Osteoblast (primary cell): ENCODE measurements around the gene MYO15B. TPM values are rescaled to one million over a fixed set of nuclear protein-coding genes. Genes with fewer than 3 reads are reported as not detected.
A peak's percentile ranks its signal among the peaks of the same experiment; 100 is the strongest.
"Not testable (repeated sequence)": the region's sequence is repeated elsewhere in the genome, so short reads cannot be mapped to it uniquely, and the experiment has no call there.

ENCODE experiments used
- DNase-seq: peaks from one replicate; pipeline ENCODE4 v3.0.0; 2011; ENCODE audit warnings: low spot score, mixed read lengths; ENCODE audit not compliant: insufficient read length; ENCODE audit errors: missing footprints
- H2AFZ ChIP-seq: 2 replicates; pipeline ENCODE4 v1.6.0; 2011; ENCODE audit warnings: mild to moderate bottlenecking, low read length
- H3K27ac ChIP-seq: 2 replicates; pipeline ENCODE4 v1.5.1; 2011; ENCODE audit warnings: mild to moderate bottlenecking, low read depth, low read length, moderate library complexity
- H3K27me3 ChIP-seq: 2 replicates; pipeline ENCODE4 v1.6.0; 2012; ENCODE audit warnings: mild to moderate bottlenecking, control low read depth, inconsistent platforms, low read length, moderate library complexity; ENCODE audit not compliant: insufficient read depth
- H3K36me3 ChIP-seq: 2 replicates; pipeline ENCODE4 v1.5.1; 2011; ENCODE audit warnings: mild to moderate bottlenecking, low read length, control low read depth, moderate library complexity; ENCODE audit not compliant: insufficient read depth
- H3K4me1 ChIP-seq: 2 replicates; pipeline ENCODE4 v1.5.1; 2011; ENCODE audit warnings: mild to moderate bottlenecking, low read length, control low read depth, moderate library complexity; ENCODE audit not compliant: insufficient read depth
- H3K4me2 ChIP-seq: 2 replicates; pipeline ENCODE4 v1.6.0; 2011; ENCODE audit warnings: mild to moderate bottlenecking, low read length; ENCODE audit not compliant: insufficient read depth
- H3K4me3 ChIP-seq: fragments of 200-600 bp; sonication (generic); 3 replicates; pipeline ENCODE4 v1.5.1; 2012; ENCODE audit warnings: mild to moderate bottlenecking, low read length, inconsistent platforms; ENCODE audit not compliant: insufficient read depth
- H3K79me2 ChIP-seq: 2 replicates; pipeline ENCODE4 v1.6.0; 2012; ENCODE audit warnings: mild to moderate bottlenecking, low read length, control low read depth, inconsistent platforms; ENCODE audit not compliant: insufficient read depth
- H3K9me3 ChIP-seq: 2 replicates; pipeline ENCODE4 v1.5.1; 2011; ENCODE audit warnings: low read depth, low read length, control low read depth
- H4K20me1 ChIP-seq: 2 replicates; pipeline ENCODE4 v1.6.0; 2012; ENCODE audit warnings: mild to moderate bottlenecking, low read length, control low read depth; ENCODE audit not compliant: insufficient read depth
- total RNA-seq: library from RNA; depleted of rRNA; stranded (reverse); fragments of >200 nt; gene quantifications from 2 replicates; pipeline ENCODE4 v1.2.3, GENCODE V29; 2012
- TF ChIP-seq, protein P1 (sequence below): IDR thresholded peaks from 2 replicates; pipeline ENCODE4 v1.5.1; 2011; ENCODE audit warnings: mild to moderate bottlenecking, low read depth, low read length, moderate library complexity; ENCODE audit errors: extremely low read depth

The MYO15B gene
- total RNA-seq, 1 donor = 1.4 TPM

GRCh38 chr17:75635610-75636202 is 48.1 kb downstream of the MYO15B start:
- no peaks in the 10 kb centered on the region for H3K27me3 ChIP-seq
- peak; percentile 78 for DNase-seq
- no peaks in the 10 kb centered on the region for H3K9me3 ChIP-seq
- TF ChIP-seq, protein P1, sequence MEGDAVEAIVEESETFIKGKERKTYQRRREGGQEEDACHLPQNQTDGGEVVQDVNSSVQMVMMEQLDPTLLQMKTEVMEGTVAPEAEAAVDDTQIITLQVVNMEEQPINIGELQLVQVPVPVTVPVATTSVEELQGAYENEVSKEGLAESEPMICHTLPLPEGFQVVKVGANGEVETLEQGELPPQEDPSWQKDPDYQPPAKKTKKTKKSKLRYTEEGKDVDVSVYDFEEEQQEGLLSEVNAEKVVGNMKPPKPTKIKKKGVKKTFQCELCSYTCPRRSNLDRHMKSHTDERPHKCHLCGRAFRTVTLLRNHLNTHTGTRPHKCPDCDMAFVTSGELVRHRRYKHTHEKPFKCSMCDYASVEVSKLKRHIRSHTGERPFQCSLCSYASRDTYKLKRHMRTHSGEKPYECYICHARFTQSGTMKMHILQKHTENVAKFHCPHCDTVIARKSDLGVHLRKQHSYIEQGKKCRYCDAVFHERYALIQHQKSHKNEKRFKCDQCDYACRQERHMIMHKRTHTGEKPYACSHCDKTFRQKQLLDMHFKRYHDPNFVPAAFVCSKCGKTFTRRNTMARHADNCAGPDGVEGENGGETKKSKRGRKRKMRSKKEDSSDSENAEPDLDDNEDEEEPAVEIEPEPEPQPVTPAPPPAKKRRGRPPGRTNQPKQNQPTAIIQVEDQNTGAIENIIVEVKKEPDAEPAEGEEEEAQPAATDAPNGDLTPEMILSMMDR = no peak
- no peak overlapping the region for H3K27ac ChIP-seq
- no peak overlapping the region for H3K4me2 ChIP-seq
- no peak overlapping the region for H3K4me3 ChIP-seq
- no peaks in the 10 kb centered on the region for H3K36me3 ChIP-seq
- H3K79me2 ChIP-seq = no peaks in the 10 kb centered on the region
- H2AFZ ChIP-seq = no peak overlapping the region
- H4K20me1 ChIP-seq = peaks cover 11% of the 10 kb centered on the region
- peaks cover 14% of the 10 kb centered on the region for H3K4me1 ChIP-seq

- peak; percentile 82 for DNase-seq
- TF ChIP-seq, protein P1 = no peak
- no peaks in the 10 kb centered on the region for H3K9me3 ChIP-seq
- H3K79me2 ChIP-seq = no peaks in the 10 kb centered on the region
- H3K27me3 ChIP-seq = no peaks in the 10 kb centered on the region
- peaks cover 11% of the 10 kb centered on the region for H4K20me1 ChIP-seq
- no peaks in the 10 kb centered on the region for H3K36me3 ChIP-seq
- H3K4me1 ChIP-seq = peaks cover 14% of the 10 kb centered on the region
- H3K4me2 ChIP-seq = no peak overlapping the region
- H3K4me3 ChIP-seq = no peak overlapping the region
- H3K27ac ChIP-seq = no peak overlapping the region
- H2AFZ ChIP-seq = no peak overlapping the region
Measured at GRCh38 chr17:75636381-75637142, 49.0 kb downstream of the MYO15B start.

DNA sequence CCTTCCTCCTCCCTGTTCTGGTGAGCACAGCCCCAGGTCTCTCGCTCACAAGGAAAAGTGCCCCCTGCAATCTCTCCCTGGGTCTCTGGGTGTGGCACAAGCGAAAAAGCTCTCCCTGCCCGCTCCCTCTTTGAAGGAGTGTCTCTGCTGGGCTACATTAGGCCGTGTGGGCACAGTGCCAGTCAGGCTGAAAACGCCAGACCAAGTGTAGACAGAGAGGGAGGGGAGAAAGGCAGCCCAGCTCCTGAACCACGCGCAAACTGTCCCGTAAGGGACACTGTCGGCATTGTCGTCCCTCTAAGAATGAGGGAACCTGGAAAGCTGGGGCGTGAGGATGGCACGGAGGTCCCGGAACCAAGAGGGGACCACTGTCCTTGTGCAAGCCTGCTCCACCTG is 49.5 kb downstream of the MYO15B start:
- TF ChIP-seq, protein P1 = no peak
- no peak overlapping the region for H3K27ac ChIP-seq
- H3K79me2 ChIP-seq = no peaks in the 10 kb centered on the region
- no peaks in the 10 kb centered on the region for H3K9me3 ChIP-seq
- no peaks in the 10 kb centered on the region for H3K27me3 ChIP-seq
- H3K4me1 ChIP-seq = peaks cover 14% of the 10 kb centered on the region
- DNase-seq = peak; percentile 62
- H3K4me2 ChIP-seq = no peak overlapping the region
- peaks cover 8% of the 10 kb centered on the region for H4K20me1 ChIP-seq
- no peak overlapping the region for H3K4me3 ChIP-seq
- no peak overlapping the region for H2AFZ ChIP-seq
- no peaks in the 10 kb centered on the region for H3K36me3 ChIP-seq

- H3K4me2 ChIP-seq = no peak overlapping the region
- DNase-seq = peak; percentile 89
- no peak overlapping the region for H2AFZ ChIP-seq
- H3K4me1 ChIP-seq = peaks cover 14% of the 10 kb centered on the region
- no peak overlapping the region for H3K27ac ChIP-seq
- H4K20me1 ChIP-seq = peaks cover 4% of the 10 kb centered on the region
- H3K9me3 ChIP-seq = no peaks in the 10 kb centered on the region
- H3K4me3 ChIP-seq = no peak overlapping the region
- TF ChIP-seq, protein P1 = no peak
- H3K79me2 ChIP-seq = no peaks in the 10 kb centered on the region
- H3K27me3 ChIP-seq = no peaks in the 10 kb centered on the region
- no peaks in the 10 kb centered on the region for H3K36me3 ChIP-seq
Measured at GRCh38 chr17:75637551-75637950, 50.0 kb downstream of the MYO15B start.

GRCh38 chr17:75638039-75638438 is 50.4 kb downstream of the MYO15B start:
- not testable (repeated sequence) for H3K9me3 ChIP-seq, H3K4me3 ChIP-seq

More at GRCh38 chr17:75638039-75638438, 50.4 kb downstream of the MYO15B start:
- H2AFZ ChIP-seq, H3K27me3 ChIP-seq, H3K36me3 ChIP-seq, H3K79me2 ChIP-seq, H3K4me2 ChIP-seq, H4K20me1 ChIP-seq, H3K27ac ChIP-seq: not testable (repeated sequence)
- H3K4me1 ChIP-seq = peaks cover 13% of the 10 kb centered on the region
- DNase-seq = peak; percentile 38
